WERI-Rb-1 (cell line): ENCODE measurements around the gene MAML2.

ENCODE experiments used
- DNase-seq: peaks from one replicate; pipeline ENCODE4 v3.0.0-alpha.2; 2020
- H3K27ac ChIP-seq: fragments of 250-450 bp; sonication (Bioruptor Pico); 2 replicates; pipeline ENCODE4 v1.5.1; 2020; ENCODE audit warnings: mild to moderate bottlenecking, moderate library complexity
- H3K27me3 ChIP-seq: fragments of 250-450 bp; sonication (Bioruptor Pico); 2 replicates; pipeline ENCODE4 v1.5.1; 2021; ENCODE audit warnings: mild to moderate bottlenecking, low read depth, moderate library complexity; ENCODE audit not compliant: insufficient read depth, severe bottlenecking
- H3K36me3 ChIP-seq: fragments of 250-450 bp; sonication (Bioruptor Pico); 2 replicates; pipeline ENCODE4 v1.5.1; 2020; ENCODE audit warnings: mild to moderate bottlenecking, moderate library complexity
- H3K4me3 ChIP-seq: 2 replicates; pipeline ENCODE4 v1.5.1; 2011; ENCODE audit warnings: low read depth, mild to moderate bottlenecking, control low read depth, low read length
- H3K9me3 ChIP-seq: fragments of 250-450 bp; sonication (Bioruptor Pico); 2 replicates; pipeline ENCODE4 v1.5.1; 2021; ENCODE audit warnings: mild to moderate bottlenecking, moderate library complexity; ENCODE audit not compliant: severe bottlenecking
- CTCF ChIP-seq: IDR thresholded peaks from 2 replicates; pipeline ENCODE4 v1.5.1; 2011; ENCODE audit warnings: low read depth, mild to moderate bottlenecking, control low read depth, inconsistent platforms, low read length

Gene MAML2

GRCh38 chr11:96309016-96309642 lies 33.9 kb downstream of the MAML2 start:
- no peak overlapping the region for H3K4me3 ChIP-seq
- no peak for TF ChIP-seq CTCF
- H3K27me3 ChIP-seq, result no peaks in the 10 kb centered on the region
- H3K27ac ChIP-seq, result no peak overlapping the region
- H3K36me3 ChIP-seq, result peaks cover 4% of the 10 kb centered on the region; the same call in 1 of the 2 replicates
- no peak for DNase-seq
- no peaks in the 10 kb centered on the region for H3K9me3 ChIP-seq

GRCh38 chr11:96307776-96308140 lies 35.2 kb downstream of the MAML2 start:
- no peak for DNase-seq

GRCh38 chr11:96306933-96307775 lies 35.8 kb downstream of the MAML2 start:
- no peak overlapping the region for H3K27ac ChIP-seq

More at GRCh38 chr11:96307776-96308140, 35.2 kb downstream of the MAML2 start:
- no peak for TF ChIP-seq CTCF
- H3K36me3 ChIP-seq, result peaks cover 2% of the 10 kb centered on the region; the same call in 1 of the 2 replicates
- H3K9me3 ChIP-seq, result no peaks in the 10 kb centered on the region
- H3K27ac ChIP-seq, result no peak overlapping the region
- no peak overlapping the region for H3K4me3 ChIP-seq
- no peaks in the 10 kb centered on the region for H3K27me3 ChIP-seq

GRCh38 chr11:96306600-96306932 lies 36.4 kb downstream of the MAML2 start:
- no peak for DNase-seq
- H3K36me3 ChIP-seq, result no peaks in the 10 kb centered on the region; the same call in 1 of the 2 replicates
- no peaks in the 10 kb centered on the region for H3K9me3 ChIP-seq
- no peaks in the 10 kb centered on the region for H3K27me3 ChIP-seq
- no peak overlapping the region for H3K4me3 ChIP-seq
- H3K27ac ChIP-seq, result no peak overlapping the region
- no peak for TF ChIP-seq CTCF

More at GRCh38 chr11:96306933-96307775, 35.8 kb downstream of the MAML2 start:
- no peak for DNase-seq
- Histone ChIP-seq H3K4me3 (no peak overlapping the region), H3K9me3 (no peaks in the 10 kb centered on the region), H3K36me3 (no peaks in the 10 kb centered on the region; the same call in 1 of the 2 replicates), H3K27me3 (no peaks in the 10 kb centered on the region)
- no peak for TF ChIP-seq CTCF

- TF ChIP-seq CTCF, result no peak
- DNase-seq, result no peak
- no peaks in the 10 kb centered on the region for H3K9me3 ChIP-seq
- H3K27ac ChIP-seq, result no peak overlapping the region
- no peak overlapping the region for H3K4me3 ChIP-seq
- no peaks in the 10 kb centered on the region; the same call in 1 of the 2 replicates for H3K36me3 ChIP-seq
- no peaks in the 10 kb centered on the region for H3K27me3 ChIP-seq
Measured at GRCh38 chr11:96306071-96306470, 36.9 kb downstream of the MAML2 start.
